K562 (cell line): Measurements from ENCODE around the gene LASP1. TPM values are rescaled to one million over a fixed set of nuclear protein-coding genes. Genes with fewer than 3 reads are reported as not detected.

Source experiments
- BRF1 ChIP-seq: IDR thresholded peaks from 3 replicates; pipeline ENCODE4 v1.6.1; 2011; ENCODE audit warnings: borderline replicate concordance, mild to moderate bottlenecking; ENCODE audit not compliant: insufficient read length; ENCODE audit errors: extremely low read depth
- BRF2 ChIP-seq: IDR thresholded peaks from 3 replicates; pipeline ENCODE4 v1.6.1; 2011; ENCODE audit warnings: borderline replicate concordance, mild to moderate bottlenecking; ENCODE audit not compliant: insufficient read length, insufficient read depth
- ESRRB ChIP-seq: fragments of 250-450 bp; sonication (Bioruptor Pico); IDR thresholded peaks from 2 replicates; pipeline ENCODE4 v1.5.0; 2020; ENCODE audit warnings: mild to moderate bottlenecking, moderate library complexity, borderline replicate concordance
- HCFC1 ChIP-seq: IDR thresholded peaks from 2 replicates; pipeline ENCODE4 v1.6.1; 2012; ENCODE audit warnings: low read depth, low read length, improper control_type of control experiment
- JUNB ChIP-seq: fragments of 450-650 bp; formaldehyde crosslinking; conservative IDR thresholded peaks from 2 replicates; pipeline ENCODE4 v1.4.0; 2020; ENCODE audit warnings: mild to moderate bottlenecking
- NCOR1 ChIP-seq: fragments of 450-650 bp; IDR thresholded peaks from 2 replicates; pipeline ENCODE4 v1.6.1; 2016; ENCODE audit warnings: mild to moderate bottlenecking, moderate library complexity
- RBM15 ChIP-seq: fragments of 200-400 bp; formaldehyde crosslinking; IDR thresholded peaks from 2 replicates; pipeline ENCODE4 v1.6.1; 2018; ENCODE audit warnings: mild to moderate bottlenecking, low read length, moderate library complexity; ENCODE audit not compliant: insufficient read depth
- RREB1 ChIP-seq: fragments of 250-450 bp; sonication (Bioruptor Pico); IDR thresholded peaks from 2 replicates; pipeline ENCODE4 v1.4.0; 2020
- SRSF3 ChIP-seq: fragments of 200-400 bp; formaldehyde crosslinking; IDR thresholded peaks from 2 replicates; pipeline ENCODE4 v1.6.1; 2016; ENCODE audit warnings: mild to moderate bottlenecking, low read length, moderate library complexity; ENCODE audit not compliant: insufficient read depth
- ZNF408 ChIP-seq: fragments of 250-450 bp; sonication (Bioruptor Pico); IDR thresholded peaks from 2 replicates; pipeline ENCODE4 v1.4.0; 2020; ENCODE audit warnings: low read depth, mild to moderate bottlenecking, moderate library complexity
- ZNF778 ChIP-seq: fragments of 450-650 bp; formaldehyde crosslinking; IDR thresholded peaks from 2 replicates; pipeline ENCODE4 v1.4.0; 2020; ENCODE audit warnings: mild to moderate bottlenecking, moderate library complexity
- polyA plus RNA-seq, 8 experiments: library from polyadenylated mRNA; depleted of rRNA in 4 of 8; stranded (reverse) in 5 of 8; unstranded in 3 of 8; fragments of >200 nt; fragmentation: Nextera tagmentation in 2 of 8; fragmentation: Illumina TruSeq in 1 of 8; extraction: Ambion mirVana in 2 of 8; extraction: Trizol in 1 of 8; gene quantifications; 2 replicates each; pipeline versions ENCODE4 v1.2.1 to v1.2.3, GENCODE V29; 2011 to 2014; ENCODE audit warnings: inconsistent platforms in 1 of 8, missing spikeins in 1 of 8
- total RNA-seq, 7 experiments: library from RNA; depleted of rRNA in 6 of 7; stranded (reverse); fragments of >200 nt in 6 of 7; fragmentation: Illumina TruSeq in 2 of 7; extraction: Trizol in 2 of 7; gene quantifications; 2 replicates each; pipeline versions ENCODE4 v1.2.1 to v1.2.3, GENCODE V29; 2011 to 2021; ENCODE audit warnings: low replicate concordance in 1 of 7
- TF ChIP-seq, protein P1 (sequence below): fragments of 250-450 bp; sonication (Bioruptor Pico); IDR thresholded peaks from 2 replicates; pipeline ENCODE4 v1.4.0; 2020; ENCODE audit warnings: mild to moderate bottlenecking, moderate library complexity, borderline replicate concordance
- TF ChIP-seq, protein P2 (sequence below), 2 experiments: fragments of 450-650 bp; IDR thresholded peaks; 2 replicates each; pipeline ENCODE4 v1.6.1; 2016

The LASP1 gene
- total and polyA plus RNA-seq, 9 of the 15 experiments (the other 6 are each of a cell fraction or from before 2014, with no cell fraction given): 23.0 to 125 (median 55.3) TPM

DNA sequence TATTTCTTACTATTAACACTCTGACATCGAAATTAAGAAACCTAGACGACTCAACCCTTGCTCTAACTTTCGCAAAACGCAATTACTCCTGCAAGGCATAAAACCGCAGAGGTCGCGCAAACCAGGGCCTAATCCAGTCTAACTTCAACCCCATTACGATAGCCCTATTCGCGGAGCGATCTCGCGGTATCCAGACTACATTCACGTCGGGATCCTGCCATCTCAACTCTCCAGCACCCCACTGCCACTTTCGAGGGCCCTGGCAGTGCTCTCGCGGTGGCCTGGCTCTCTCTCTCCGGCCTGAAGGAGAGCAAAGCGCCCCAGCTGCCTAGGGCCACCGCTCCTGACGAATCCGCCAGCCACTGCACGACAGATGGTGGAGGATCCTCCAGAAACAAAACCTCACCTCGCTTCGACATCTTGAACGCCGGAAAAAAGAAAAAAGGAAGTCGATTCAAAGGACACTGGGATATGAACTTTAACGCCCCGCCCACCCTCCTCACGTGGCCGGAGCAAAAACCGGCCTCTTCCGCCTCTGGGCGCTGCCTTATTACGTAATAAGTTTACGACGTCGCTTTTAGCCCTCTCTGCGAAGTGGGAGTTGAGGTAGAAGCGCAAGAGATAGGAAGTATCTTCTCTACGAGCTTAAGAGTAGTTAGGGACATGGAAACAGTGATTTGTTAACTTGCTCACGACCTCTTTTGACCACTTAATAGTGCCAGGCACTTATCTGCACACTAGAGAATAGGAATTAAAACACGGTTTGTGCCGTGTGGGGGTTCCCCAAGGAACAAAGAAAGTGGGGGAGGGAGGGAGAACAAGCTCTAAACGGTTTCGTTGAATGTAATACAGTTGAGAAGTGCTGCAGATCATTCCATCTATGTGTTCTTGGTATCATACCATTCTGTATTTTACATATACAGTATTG, 16.3 kb upstream of the LASP1 start, which contains the start of gene RPL23 (continued):
- TF ChIP-seq, protein P1, sequence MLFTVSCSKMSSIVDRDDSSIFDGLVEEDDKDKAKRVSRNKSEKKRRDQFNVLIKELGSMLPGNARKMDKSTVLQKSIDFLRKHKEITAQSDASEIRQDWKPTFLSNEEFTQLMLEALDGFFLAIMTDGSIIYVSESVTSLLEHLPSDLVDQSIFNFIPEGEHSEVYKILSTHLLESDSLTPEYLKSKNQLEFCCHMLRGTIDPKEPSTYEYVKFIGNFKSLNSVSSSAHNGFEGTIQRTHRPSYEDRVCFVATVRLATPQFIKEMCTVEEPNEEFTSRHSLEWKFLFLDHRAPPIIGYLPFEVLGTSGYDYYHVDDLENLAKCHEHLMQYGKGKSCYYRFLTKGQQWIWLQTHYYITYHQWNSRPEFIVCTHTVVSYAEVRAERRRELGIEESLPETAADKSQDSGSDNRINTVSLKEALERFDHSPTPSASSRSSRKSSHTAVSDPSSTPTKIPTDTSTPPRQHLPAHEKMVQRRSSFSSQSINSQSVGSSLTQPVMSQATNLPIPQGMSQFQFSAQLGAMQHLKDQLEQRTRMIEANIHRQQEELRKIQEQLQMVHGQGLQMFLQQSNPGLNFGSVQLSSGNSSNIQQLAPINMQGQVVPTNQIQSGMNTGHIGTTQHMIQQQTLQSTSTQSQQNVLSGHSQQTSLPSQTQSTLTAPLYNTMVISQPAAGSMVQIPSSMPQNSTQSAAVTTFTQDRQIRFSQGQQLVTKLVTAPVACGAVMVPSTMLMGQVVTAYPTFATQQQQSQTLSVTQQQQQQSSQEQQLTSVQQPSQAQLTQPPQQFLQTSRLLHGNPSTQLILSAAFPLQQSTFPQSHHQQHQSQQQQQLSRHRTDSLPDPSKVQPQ (CRISPR knock-in tag): no peak
- TF ChIP-seq BRF1 (no peak), HCFC1 (peak; percentile 83), RREB1 (CRISPR knock-in tag) (no peak), RBM15 (no peak), SRSF3 (no peak), ZNF778 (CRISPR knock-in tag) (no peak), JUNB (CRISPR knock-in tag) (no peak), ZNF408 (CRISPR knock-in tag) (no peak), NCOR1 (peak; percentile 34; the same call in 1 of the 2 replicates), BRF2 (no peak), ESRRB (CRISPR knock-in tag) (no peak)
- TF ChIP-seq, protein P2, sequence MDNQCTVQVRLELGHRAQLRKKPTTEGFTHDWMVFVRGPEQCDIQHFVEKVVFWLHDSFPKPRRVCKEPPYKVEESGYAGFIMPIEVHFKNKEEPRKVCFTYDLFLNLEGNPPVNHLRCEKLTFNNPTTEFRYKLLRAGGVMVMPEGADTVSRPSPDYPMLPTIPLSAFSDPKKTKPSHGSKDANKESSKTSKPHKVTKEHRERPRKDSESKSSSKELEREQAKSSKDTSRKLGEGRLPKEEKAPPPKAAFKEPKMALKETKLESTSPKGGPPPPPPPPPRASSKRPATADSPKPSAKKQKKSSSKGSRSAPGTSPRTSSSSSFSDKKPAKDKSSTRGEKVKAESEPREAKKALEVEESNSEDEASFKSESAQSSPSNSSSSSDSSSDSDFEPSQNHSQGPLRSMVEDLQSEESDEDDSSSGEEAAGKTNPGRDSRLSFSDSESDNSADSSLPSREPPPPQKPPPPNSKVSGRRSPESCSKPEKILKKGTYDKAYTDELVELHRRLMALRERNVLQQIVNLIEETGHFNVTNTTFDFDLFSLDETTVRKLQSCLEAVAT (IDR thresholded peaks at IDR 0.05): no peak; a peak in 1 of 4 replicates
